T follicular helper cell (primary cell): ENCODE measurements around the gene AXIN1.
"Not testable (repeated sequence)": the region's sequence is repeated elsewhere in the genome, so short reads cannot be mapped to it uniquely, and the experiment has no call there.

Experiments used
- DNase-seq: peaks from one replicate; pipeline ENCODE4 v3.0.0-alpha.2; 2020; ENCODE audit warnings: low read depth
- total RNA-seq, 2 experiments: gene quantifications; one replicate each; lab custom pipeline; 2026; lab: John Stamatoyannopoulos, UW

AXIN1 gene
- 62.7 to 103 reads per million in 2 experiments for total RNA-seq

GRCh38 chr16:352547-353403 is at the start of gene AXIN1:
Gene AXIN1 (minus strand): TSS chr16:352723. CDS start chr16:347025, 5,698 bp downstream.
- DNase-seq: peak; percentile 100

- peak; percentile 99 for DNase-seq
Measured at GRCh38 chr16:401468-402348, 49.2 kb upstream of the AXIN1 start, which contains the start of gene DECR2. Gene DECR2 (plus strand): TSS chr16:401885. CDS start chr16:401964, 79 bp downstream.

GRCh38 chr16:400061-400591 is 47.6 kb upstream of the AXIN1 start:
- DNase-seq: no peak

GRCh38 chr16:399340-400019 is 47.0 kb upstream of the AXIN1 start:
- DNase-seq: no peak

GRCh38 chr16:398561-399339 is 46.2 kb upstream of the AXIN1 start:
- DNase-seq: no peak

- DNase-seq: no peak
Measured at GRCh38 chr16:397736-398332, 45.3 kb upstream of the AXIN1 start.

- DNase-seq: no peak
Measured at GRCh38 chr16:397135-397661, 44.7 kb upstream of the AXIN1 start, which contains the start of gene NME4. Gene NME4 (plus strand): TSS chr16:397199. CDS start chr16:397223, 24 bp downstream.

GRCh38 chr16:396605-397004 is 44.1 kb upstream of the AXIN1 start:
- no peak for DNase-seq

GRCh38 chr16:396199-396598 is 43.7 kb upstream of the AXIN1 start:
- no peak for DNase-seq

- no peak for DNase-seq
Measured at GRCh38 chr16:392450-393030, 40.0 kb upstream of the AXIN1 start.

- DNase-seq: peak; percentile 53
Measured at GRCh38 chr16:391885-392335, 39.4 kb upstream of the AXIN1 start.

- DNase-seq: no peak
Measured at GRCh38 chr16:389352-389751, 36.8 kb upstream of the AXIN1 start.

- DNase-seq: not testable (repeated sequence)
Measured at GRCh38 chr16:387761-388666, 35.5 kb upstream of the AXIN1 start.

GRCh38 chr16:386641-387156 is 34.2 kb upstream of the AXIN1 start:
- DNase-seq: no peak

GRCh38 chr16:383326-384051 is 31.0 kb upstream of the AXIN1 start:
- peak; percentile 28 for DNase-seq

GRCh38 chr16:381789-382717 is 29.5 kb upstream of the AXIN1 start, which contains the start of gene PGAP6:
Gene PGAP6 (minus strand): TSS chr16:381978. CDS start chr16:381821, 157 bp downstream.
- peak; percentile 58 for DNase-seq
